Fibroblast of skin of back (primary cell): ENCODE results near the gene LHFPL3.
A peak's percentile ranks its signal among the peaks of the same experiment; 100 is the strongest.

Experiments
- DNase-seq: peaks from one replicate; pipeline ENCODE4 v3.0.0-alpha.2; 2013

LHFPL3 gene

DNA sequence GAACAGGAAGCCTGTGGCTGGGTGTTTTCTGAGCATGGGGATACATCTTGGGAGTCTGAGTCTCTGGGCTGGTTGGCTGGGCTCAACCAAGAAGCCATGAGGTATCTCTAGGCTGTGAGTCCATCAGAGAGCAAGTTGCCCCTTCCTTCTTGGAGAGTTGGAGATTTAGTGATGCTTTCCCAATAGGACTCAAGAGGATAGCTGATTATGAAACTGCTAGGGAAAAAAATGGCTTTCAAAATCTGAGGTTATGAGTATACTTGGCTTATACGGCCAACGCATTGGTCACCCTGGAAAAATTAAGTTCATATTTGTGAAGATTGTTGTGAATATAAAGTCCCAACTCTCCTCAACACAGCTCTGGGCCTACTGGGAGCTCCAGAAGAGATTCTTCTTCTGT lies 522.9 kb downstream of the LHFPL3 start:
- no peak for DNase-seq

DNA sequence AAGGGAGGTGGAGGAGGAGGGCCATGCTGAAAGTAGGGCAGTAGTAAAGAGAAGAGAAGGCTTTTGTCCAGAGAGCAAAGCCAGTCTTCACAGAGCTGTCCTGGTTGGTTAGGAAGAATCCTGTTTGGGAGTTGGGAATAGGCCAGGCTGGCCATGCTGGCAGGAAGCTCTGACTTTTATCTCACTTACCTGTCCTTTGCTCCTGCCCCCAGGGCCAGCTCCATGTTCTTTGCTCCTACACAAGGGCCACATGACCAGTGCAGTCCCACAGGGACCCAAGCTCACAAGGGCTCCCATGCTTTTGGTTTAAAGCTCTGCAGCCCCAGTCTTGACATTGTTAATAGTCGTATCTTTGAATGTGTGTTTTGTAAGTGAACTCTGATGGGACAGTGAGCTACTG lies 524.0 kb downstream of the LHFPL3 start:
- no peak for DNase-seq

DNA sequence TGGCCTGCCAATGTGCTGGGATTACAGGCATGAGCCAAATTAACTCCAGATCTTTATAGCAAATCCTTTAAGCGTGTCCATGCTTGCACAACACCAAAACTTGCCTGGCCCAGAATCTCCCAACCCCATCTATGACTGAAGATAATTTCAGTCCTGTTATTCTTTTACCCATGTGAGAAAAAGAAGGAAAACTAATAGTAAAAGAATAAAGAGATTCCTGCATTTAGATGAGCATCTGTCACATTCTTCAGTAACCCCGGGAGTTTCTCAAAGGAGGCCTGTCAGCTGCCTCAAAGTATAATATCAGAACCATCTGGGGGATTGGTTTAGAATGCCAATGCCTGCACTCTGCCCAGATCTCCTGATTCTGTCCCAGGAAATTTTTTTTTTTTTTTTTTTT lies 527.5 kb downstream of the LHFPL3 start:
- no peak for DNase-seq

DNA sequence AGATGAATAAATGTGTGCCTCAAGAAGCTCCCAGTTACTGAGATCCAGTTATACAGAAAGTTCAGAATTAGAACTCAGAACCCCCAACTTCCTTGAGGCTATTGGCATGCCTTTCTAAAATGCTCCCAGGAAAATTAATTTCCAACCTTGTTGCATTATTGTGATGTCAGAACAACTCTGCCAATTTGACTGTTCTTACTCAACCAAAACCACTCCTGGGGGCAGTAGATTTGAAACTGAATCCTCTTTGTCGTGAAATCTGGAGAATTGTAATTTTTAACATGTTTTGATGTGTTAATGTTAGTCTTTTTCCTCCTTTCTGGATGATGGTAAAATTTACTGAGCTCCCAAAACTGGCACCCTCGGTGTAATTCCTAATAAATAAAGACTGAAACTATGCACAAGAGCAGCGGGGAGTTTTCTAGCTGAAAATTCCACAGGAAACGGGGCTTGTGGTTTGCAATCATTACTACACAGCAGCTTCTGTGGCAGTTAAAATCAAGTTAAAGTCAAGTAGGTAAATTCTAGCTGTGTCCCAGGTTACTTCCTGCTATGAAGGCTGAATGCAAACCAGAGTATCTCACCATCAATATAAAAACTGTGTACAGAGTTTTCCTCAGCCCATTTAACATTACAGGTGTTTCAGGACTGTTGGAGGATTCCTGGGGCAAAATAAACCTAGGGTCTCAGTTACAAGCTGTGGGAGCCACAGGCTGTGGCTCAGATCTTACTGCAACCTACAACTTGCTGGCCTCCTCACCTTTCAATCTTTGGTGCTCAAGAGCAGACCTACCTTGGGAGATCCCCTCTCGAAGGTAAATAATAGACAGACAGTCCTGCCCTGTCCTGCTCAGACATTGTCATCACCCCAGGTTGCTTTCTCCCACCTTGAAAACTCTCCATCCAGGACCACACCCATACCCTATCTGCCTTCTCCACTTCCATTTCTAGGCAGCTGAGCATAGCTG lies 529.3 kb downstream of the LHFPL3 start:
- DNase-seq: no peak

DNA sequence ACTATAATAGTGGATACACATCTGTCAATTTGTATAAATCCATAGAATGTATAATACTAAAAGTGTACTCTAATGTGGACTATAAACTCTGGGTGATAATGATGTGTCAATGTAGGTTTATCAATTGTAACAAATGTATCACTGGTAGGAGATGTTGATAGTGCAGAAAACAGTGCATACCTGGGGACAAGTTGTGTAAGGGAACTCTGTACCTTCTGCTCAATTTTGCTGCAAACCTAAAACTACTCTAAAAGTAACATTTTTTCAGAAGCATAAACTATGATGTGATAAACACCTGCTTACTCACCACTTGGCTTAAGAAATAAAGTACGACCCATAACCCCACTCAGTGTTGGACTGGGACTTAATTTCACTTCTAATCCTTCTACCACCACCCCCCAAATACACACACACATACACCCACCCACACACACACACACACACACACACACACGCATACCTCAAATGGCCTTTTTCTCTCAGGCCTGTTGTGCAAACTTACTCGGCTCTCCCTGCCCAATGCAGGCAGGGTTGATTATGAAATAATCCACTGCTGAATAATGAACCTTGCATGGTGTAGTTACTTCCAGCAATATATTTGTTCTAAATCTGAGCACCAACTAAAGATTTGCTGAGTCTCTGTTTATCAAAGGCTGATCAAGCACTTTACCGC lies 531.5 kb downstream of the LHFPL3 start:
- DNase-seq: no peak

DNA sequence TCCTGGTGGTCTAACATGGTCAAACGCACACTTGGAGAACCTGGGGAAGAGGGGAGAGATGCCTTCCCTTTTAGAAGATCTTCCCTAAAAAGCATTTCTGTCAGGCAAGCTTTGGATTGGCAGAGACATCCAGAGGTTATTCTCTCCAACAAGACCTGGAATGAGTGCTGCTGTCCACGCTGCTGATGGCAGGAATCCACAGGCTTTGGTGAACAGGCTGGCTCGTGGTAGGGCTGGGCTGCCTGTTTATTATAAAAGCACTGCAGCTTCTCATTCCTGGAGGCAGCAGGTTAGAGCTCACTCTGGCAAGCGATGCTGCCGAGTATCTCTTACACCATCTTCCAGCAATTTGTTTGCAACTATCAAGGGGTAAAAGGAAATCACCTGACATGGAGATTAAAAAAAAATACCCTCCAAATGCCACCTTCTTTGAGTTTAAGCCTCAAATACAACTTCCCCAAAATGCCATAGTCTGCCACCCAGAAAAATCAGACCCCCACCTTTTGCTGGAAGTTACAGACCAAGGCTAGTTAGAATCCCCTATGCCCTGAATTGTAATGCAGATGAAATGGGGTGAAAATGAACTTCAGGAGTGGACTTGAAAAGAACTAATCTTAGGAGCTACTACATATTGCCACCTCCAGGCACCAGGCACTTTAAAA lies 533.5 kb downstream of the LHFPL3 start:
- no peak for DNase-seq

DNA sequence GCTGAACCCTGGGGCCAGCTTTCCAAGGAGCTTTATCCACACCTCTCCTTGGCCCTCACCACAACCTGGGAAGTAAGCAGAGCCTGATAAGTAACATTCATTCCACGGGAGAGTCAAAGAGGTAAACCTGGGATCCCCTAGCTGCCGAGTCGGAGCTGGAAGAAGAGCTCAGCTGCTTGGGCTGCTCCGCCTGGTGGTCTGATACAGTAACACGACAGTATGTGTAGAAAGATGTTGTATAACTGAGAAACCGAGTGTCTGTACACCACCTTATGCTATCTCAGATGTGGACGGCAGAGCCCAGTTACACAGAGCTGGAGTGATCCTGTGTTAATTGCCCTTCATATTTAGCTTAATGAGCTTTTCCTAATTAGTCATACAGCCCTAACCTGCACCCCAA lies 534.3 kb downstream of the LHFPL3 start:
- DNase-seq: no peak

DNA sequence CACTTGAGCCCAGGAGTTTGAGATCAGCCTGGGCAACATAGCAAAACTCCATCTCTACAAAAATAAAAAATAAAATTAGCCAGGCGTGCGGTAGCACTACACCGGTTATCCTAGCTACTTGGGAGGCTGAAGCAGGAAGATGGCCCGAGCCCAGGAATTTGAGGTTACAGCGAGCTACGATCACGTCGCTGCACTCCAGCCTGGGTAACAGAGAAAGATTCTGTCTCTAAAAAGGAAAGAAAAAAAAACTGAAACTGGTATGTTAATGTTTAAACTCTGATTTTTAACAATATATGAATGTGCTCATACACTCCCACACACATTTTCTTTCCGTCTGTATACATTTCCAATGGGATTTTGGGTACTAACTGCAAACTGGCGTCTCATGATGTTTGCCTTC lies 545.0 kb downstream of the LHFPL3 start:
- DNase-seq: no peak

DNA sequence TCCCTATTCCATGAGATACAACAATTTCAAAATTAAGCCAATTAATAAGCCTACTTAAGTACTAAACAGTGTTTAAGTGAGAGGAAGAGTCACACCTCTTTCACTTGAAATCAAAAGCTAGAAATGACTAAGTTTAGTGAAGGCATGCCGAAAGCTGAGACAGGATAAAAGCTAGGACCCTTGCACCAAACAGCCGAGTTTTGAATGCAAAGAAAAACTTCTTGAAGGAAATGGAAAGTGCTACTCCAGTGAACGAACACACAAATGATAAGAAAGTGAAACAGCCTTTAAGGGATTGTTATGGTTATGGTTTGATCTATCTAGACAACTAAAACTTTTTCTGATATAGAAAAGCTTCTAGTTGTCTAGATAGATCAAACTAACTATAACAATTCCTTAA lies 550.2 kb downstream of the LHFPL3 start:
- no peak for DNase-seq

DNA sequence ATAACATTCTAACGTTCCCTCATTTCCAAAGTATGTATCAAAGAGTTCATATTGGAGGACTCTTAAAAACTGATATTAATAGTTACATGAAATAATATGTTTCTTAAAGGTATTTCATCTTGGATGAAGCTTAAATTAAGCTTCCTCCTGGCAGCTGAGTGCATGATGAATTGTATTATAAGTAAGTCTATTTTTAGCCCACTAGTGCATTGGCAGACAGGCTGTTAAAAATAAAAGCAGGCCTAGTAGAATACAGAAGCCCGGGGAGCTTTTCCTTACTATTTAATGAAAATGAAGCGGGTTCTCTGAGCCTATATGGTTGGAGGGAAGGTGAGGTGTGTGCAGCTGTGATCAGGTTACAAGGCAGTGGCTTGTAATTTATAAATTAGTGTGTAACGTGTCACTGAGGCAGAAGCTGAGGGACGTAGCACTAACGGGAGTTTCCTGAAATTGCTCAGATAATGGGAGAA lies 554.9 kb downstream of the LHFPL3 start:
- no peak for DNase-seq

DNA sequence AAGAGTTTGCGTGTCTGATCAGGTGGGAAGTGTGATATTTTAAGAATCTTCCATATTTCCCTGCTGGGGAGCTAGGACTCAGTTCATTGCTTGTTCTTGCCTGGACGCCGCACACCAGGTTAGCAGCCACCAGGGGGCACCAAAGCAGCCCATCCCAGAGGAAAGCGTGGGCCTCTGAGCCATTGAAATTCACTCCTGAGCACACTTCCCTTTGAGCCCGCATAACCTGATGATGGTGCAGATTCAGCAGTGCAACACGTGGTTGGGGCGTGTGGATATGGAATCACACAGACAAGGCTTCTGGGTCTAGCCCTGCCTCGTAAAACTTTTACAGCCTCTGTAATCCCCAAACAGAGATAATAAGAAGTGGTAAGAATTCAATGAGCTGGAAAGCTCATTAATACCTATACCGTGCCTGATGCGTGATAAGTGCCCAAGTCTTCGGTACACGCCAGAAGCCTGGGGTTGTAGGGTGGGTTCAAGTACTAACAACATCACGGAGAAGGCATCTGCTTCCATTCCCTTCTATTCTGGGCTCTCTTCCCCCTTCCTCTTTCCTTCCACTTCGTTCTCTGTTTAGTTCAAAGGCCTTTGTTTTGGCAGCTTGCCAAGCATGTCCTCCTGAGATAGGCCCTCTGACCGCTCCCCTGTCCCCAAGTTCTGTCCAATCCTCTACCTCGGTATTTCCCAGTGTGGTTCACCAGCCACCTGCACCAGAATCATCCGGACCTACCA lies 555.5 kb downstream of the LHFPL3 start:
- peak; percentile 72 for DNase-seq

DNA sequence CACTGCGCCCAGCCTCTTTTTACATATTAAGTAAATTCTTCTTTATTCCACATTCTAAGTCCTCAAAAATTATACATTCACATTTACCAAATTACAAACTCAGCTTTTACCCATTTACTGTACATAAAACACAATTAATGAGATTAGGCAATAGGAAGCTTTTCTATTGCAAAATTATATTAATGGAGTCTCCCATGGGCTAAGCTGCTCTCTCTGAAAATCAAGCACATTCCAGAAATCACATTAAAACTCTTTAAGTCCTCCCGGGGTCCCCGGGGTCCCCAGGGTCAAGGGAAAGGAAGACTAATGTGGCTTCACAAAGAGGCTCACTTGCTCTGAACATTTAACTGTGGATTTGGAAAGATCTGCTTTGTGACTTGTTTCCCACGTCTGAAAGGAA lies 558.2 kb downstream of the LHFPL3 start:
- DNase-seq: no peak

DNA sequence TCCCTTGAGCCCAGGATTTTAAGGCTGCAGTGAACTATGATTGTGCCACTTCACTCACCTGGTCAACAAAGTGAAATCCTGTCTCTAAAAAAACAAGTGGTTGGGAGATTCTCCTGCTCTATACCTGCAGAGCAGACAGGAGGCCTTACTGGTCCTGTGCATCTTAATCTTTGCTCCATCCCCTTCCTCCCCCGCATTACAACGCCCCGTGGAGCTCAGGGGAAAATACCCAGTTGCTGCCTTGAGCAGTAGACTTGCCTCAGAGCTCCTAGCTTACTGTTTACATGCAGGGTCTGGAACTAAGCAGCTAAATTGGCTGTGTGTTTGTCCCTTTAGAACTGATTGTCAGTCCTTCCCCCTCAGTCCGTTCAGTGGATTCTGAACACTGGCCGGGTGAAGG lies 561.8 kb downstream of the LHFPL3 start:
- DNase-seq: no peak

DNA sequence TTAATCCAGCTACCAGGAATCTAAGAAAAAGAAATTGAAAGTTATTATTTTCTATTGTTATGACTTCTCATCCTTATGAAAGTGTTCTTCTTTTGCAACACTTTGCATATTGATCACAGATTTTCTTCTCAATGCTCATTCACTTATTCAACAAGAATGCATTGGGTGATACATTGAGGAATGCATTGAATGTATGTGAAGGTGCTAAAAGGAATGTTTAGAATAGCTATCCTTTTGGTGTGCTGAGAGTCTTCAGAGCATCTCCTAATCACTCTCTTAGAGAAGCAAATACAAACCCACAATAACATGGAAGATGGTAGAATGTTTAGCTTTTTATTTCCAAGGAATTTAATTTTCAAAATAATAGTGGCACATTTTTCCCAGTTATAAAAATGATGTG lies 563.5 kb downstream of the LHFPL3 start:
- no peak for DNase-seq

DNA sequence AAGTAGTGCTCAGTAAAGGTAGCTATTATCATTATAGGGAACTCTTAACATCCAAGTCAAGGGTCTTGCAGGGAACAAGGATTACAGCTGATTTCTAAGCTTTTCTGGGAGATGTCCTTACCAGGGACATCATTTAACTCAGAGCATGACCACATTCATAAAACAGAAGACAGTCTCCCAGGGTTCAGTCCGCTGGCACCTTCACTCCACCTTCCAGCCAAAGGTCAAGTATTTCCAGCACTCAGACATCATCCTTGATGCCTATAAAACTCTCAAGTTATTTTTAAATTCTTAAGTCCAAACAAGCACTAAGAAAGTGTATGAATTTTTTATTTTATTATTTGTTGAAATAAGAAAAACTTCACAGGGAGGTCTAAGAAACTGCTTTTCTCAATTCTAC lies 565.9 kb downstream of the LHFPL3 start:
- no peak for DNase-seq

DNA sequence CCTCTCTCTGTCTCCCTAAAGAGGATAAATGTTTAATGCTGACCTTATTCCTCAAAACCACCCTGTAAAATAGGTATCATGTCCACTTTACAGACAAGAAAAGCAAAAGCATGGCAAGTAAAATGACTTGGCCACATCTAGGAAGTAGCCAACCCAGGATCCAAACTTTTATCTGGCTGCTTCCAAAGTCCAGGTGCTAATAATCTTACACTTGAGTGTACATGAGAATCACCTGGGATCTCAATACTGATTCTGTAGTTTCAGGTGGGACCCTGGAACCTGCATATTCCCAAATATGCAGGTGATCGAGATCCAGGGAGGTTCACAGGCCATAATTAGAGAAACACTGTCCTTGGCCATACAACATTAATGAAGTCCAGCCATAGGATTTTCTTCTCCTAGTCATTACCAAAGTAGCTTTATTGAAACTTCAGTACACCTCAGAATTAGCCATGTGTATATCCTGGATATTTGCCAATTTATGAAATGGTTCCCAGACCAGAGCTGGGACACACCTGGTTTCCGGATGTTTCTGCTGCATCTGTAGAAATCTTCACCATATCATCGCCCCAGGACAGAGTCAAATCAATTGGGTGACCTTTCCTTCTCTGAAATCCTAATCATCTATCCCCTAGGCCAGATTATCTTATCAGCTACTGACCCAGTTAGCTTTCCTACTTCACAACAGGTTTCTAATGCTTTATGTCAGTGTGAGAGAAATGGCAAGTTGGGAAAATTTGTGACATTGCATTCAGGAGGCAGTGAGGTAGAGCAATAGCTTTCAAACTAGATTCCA lies 566.5 kb downstream of the LHFPL3 start:
- no peak for DNase-seq

DNA sequence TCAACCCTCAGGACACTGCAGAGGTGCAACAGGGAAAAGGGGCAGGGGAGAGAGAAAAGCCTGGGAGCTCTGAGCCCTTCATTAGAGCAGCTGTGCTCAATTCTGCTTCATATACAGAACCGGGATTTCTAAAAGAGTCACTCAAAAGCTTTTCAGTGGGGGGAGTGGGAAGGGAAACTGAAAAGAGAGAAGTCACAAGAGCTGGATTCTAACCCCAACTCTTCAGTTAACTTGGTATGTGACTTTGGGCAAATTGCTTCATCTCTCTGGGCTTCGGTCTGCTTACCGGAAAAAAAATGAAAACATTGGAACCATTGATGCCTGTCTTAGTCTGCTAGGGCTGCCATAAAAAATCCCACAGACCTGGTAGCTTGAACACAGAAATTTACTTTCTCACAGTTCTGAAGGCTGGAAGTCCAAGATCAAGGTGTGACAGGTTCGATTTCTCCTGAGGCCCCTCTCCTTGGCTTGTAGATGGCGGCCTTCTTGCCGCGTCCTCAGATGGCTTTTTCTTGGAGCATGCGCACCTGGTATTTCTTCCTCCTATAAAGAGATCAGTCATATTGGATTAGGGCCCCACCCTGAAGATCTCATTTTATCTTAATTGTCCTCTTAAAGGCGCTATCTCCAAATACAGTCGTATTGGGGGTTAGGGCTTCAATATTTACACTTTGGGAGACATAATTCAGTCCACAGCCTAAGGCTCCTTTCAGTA lies 567.3 kb downstream of the LHFPL3 start:
- no peak for DNase-seq

DNA sequence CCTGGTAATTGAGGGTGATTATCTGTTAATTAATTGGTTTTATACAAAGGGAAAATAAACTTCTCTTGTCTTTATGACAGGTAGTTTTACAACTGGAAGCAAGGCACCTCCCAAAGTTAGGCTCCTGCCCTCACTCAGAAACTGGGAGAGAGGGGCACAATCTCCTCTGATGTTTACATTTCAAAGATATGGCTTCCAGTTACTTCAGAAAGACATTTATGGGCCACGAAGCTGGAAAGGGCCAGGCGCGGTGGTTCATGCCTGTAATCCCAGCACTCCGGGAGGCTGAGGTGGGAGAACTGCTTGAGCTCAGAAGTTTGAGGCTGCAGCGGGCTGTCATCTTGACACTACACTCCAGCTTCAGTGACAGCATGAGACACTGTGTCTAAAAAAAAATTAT lies 570.0 kb downstream of the LHFPL3 start:
- no peak for DNase-seq

DNA sequence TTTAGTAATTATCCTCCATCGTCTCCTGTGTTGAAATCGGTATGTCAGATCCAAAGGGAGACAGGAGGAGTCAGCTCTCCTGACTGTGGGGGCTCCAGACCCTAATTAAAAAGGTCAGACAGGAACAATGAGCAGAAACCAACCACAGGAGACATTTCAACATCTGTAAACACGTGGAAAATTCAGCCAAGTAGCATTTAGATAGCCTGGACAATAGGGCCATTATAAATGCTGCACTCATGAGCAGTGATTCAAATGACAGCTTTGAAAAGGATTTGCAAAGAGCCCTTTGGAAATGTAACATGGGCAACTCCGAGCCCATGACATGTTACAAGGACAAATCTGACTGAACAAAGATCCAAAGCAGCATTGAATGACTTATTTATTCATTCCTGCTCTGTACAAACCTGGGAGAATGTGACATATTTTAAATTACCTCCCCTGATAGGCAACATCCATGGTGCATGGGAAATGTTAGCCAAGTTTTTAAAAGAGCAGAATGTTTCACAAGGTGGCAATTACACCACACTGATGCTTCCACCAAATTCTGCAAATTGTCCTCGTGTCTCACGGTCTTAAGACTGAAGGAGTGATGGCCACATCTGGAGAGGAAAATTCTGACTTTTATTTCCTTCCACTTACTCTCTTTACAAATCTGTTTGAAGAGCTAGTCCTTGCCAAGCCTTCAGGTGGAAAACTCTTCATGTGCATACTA lies 572.3 kb downstream of the LHFPL3 start:
- no peak for DNase-seq

DNA sequence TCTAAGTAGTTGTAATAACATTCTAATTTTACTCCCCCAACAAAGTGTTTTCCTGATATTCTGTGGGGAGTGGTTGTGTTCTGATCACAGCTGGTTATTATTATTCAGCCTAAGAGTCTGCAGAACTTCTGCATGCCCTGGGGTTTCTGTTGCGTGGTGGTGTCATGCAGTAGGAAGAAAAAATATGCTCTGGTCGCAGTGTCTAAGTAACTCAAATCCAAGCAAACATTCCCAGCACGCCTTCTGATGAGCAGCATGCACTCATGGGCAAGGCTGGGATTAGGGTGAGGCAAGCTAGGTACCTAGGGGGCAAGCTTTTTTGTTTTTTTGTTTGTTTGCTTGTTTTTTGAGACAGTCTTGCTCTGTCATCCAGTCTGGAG lies 572.8 kb downstream of the LHFPL3 start:
- DNase-seq: no peak

DNA sequence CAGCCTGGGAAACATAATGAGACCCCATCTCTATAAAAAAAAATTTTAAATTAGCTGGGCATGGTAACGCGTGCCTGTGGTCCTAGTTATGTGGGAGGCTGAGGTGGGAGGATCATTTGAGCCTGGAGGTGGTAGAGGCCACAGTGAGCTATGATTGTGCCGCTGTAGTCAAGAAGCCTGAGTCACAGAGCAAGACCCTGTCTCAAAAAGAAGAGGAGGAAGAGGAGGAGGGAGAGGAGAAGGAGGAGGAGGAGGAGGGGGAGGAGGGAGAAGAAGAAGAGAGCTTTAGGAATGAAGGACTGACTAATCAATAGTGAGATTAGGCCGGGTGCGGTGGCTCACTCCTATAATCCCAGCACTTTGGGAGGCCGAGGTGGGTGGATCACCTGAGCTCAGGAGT lies 573.8 kb downstream of the LHFPL3 start:
- DNase-seq: no peak
